ENCODE results near the gene KIAA0408.
A peak's percentile ranks its signal among the peaks of the same experiment; 100 is the strongest.

The KIAA0408 gene

GRCh38 chr6:127459231-127459641, at the start of gene KIAA0408:
KIAA0408 (minus strand) TSS chr6:127459389; CDS start chr6:127453981, 5,408 bp downstream.
- no CpG with 5 or more reads among the region's 4 CpGs for WGBS (ENCODE audit: insufficient coverage, insufficient read length)
- H3K9me3 ChIP-seq (ENCODE audit: control insufficient read depth, insufficient read depth, low read length): no peaks in the 10 kb centered on the region
- DNase-seq (ENCODE audit: low read depth, low spot score): no peak
- peaks cover 2% of the 10 kb centered on the region; the same call in 1 of the 2 replicates for H3K4me1 ChIP-seq (ENCODE audit: control insufficient read depth, insufficient read depth, low read length)
- H3K36me3 ChIP-seq (ENCODE audit: control insufficient read depth, insufficient read depth, low read length): no peaks in the 10 kb centered on the region
- H3K27ac ChIP-seq (ENCODE audit: low read length): no peak within 1 kb of the TSS
- no peak within 1 kb of the TSS for H3K4me3 ChIP-seq (ENCODE audit: low read length)
- no peaks in the 10 kb centered on the region for H3K27me3 ChIP-seq (ENCODE audit: control insufficient read depth, insufficient read depth, low read length)

GRCh38 chr6:127506894-127507293, 47.7 kb upstream of the KIAA0408 start:
- no peaks in the 10 kb centered on the region for H3K27me3 ChIP-seq (ENCODE audit: control insufficient read depth, insufficient read depth, low read length)
- H3K9me3 ChIP-seq (ENCODE audit: control insufficient read depth, insufficient read depth, low read length): no peaks in the 10 kb centered on the region
- DNase-seq (ENCODE audit: low read depth, low spot score): no peak
- no peak overlapping the region for H3K27ac ChIP-seq (ENCODE audit: low read length)
- no peaks in the 10 kb centered on the region for H3K4me1 ChIP-seq (ENCODE audit: control insufficient read depth, insufficient read depth, low read length)
- H3K4me3 ChIP-seq (ENCODE audit: low read length): no peak overlapping the region
- WGBS (ENCODE audit: insufficient coverage, insufficient read length): no CpG with 5 or more reads among the region's 1 CpG
- H3K36me3 ChIP-seq (ENCODE audit: control insufficient read depth, insufficient read depth, low read length): peaks cover 4% of the 10 kb centered on the region; the same call in 1 of the 2 replicates

GRCh38 chr6:127503022-127503421, 43.8 kb upstream of the KIAA0408 start:
- H3K36me3 ChIP-seq (ENCODE audit: control insufficient read depth, insufficient read depth, low read length): no peaks in the 10 kb centered on the region
- no peak for DNase-seq (ENCODE audit: low read depth, low spot score)
- H3K27ac ChIP-seq (ENCODE audit: low read length): no peak overlapping the region
- no peaks in the 10 kb centered on the region for H3K9me3 ChIP-seq (ENCODE audit: control insufficient read depth, insufficient read depth, low read length)
- H3K4me1 ChIP-seq (ENCODE audit: control insufficient read depth, insufficient read depth, low read length): no peaks in the 10 kb centered on the region
- H3K4me3 ChIP-seq (ENCODE audit: low read length): no peak overlapping the region
- no peaks in the 10 kb centered on the region for H3K27me3 ChIP-seq (ENCODE audit: control insufficient read depth, insufficient read depth, low read length)
- WGBS (ENCODE audit: insufficient coverage, insufficient read length): no CpG with 5 or more reads among the region's 3 CpGs

GRCh38 chr6:127497410-127497809, 38.2 kb upstream of the KIAA0408 start:
- Histone ChIP-seq H3K4me1 (ENCODE audit: control insufficient read depth, insufficient read depth, low read length) (no peaks in the 10 kb centered on the region), H3K36me3 (ENCODE audit: control insufficient read depth, insufficient read depth, low read length) (no peaks in the 10 kb centered on the region), H3K9me3 (ENCODE audit: control insufficient read depth, insufficient read depth, low read length) (no peaks in the 10 kb centered on the region), H3K4me3 (ENCODE audit: low read length) (no peak overlapping the region), H3K27me3 (ENCODE audit: control insufficient read depth, insufficient read depth, low read length) (no peaks in the 10 kb centered on the region), H3K27ac (ENCODE audit: low read length) (no peak overlapping the region)
- WGBS (ENCODE audit: insufficient coverage, insufficient read length): no CpG with 5 or more reads among the region's 1 CpG
- DNase-seq (ENCODE audit: low read depth, low spot score): no peak

GRCh38 chr6:127496471-127496870, 37.3 kb upstream of the KIAA0408 start:
- H3K4me3 ChIP-seq (ENCODE audit: low read length): no peak overlapping the region
- WGBS (ENCODE audit: insufficient coverage, insufficient read length): no CpG with 5 or more reads among the region's 1 CpG
- no peaks in the 10 kb centered on the region for H3K36me3 ChIP-seq (ENCODE audit: control insufficient read depth, insufficient read depth, low read length)
- DNase-seq (ENCODE audit: low read depth, low spot score): no peak
- H3K27ac ChIP-seq (ENCODE audit: low read length): no peak overlapping the region
- H3K9me3 ChIP-seq (ENCODE audit: control insufficient read depth, insufficient read depth, low read length): no peaks in the 10 kb centered on the region
- H3K4me1 ChIP-seq (ENCODE audit: control insufficient read depth, insufficient read depth, low read length): no peaks in the 10 kb centered on the region
- H3K27me3 ChIP-seq (ENCODE audit: control insufficient read depth, insufficient read depth, low read length): no peaks in the 10 kb centered on the region

- Histone ChIP-seq H3K36me3 (ENCODE audit: control insufficient read depth, insufficient read depth, low read length) (no peaks in the 10 kb centered on the region), H3K9me3 (ENCODE audit: control insufficient read depth, insufficient read depth, low read length) (no peaks in the 10 kb centered on the region), H3K4me1 (ENCODE audit: control insufficient read depth, insufficient read depth, low read length) (no peaks in the 10 kb centered on the region), H3K4me3 (ENCODE audit: low read length) (no peak overlapping the region), H3K27me3 (ENCODE audit: control insufficient read depth, insufficient read depth, low read length) (no peaks in the 10 kb centered on the region), H3K27ac (ENCODE audit: low read length) (no peak overlapping the region)
- DNase-seq (ENCODE audit: low read depth, low spot score): no peak
Observed at GRCh38 chr6:127494240-127494767, 35.1 kb upstream of the KIAA0408 start.

- no peak overlapping the region for H3K4me3 ChIP-seq (ENCODE audit: low read length)
- no peak overlapping the region for H3K27ac ChIP-seq (ENCODE audit: low read length)
- no peaks in the 10 kb centered on the region for H3K27me3 ChIP-seq (ENCODE audit: control insufficient read depth, insufficient read depth, low read length)
- no peak for DNase-seq (ENCODE audit: low read depth, low spot score)
- no peaks in the 10 kb centered on the region for H3K36me3 ChIP-seq (ENCODE audit: control insufficient read depth, insufficient read depth, low read length)
- H3K9me3 ChIP-seq (ENCODE audit: control insufficient read depth, insufficient read depth, low read length): no peaks in the 10 kb centered on the region
- no CpG with 5 or more reads among the region's 1 CpG for WGBS (ENCODE audit: insufficient coverage, insufficient read length)
- peaks cover 5% of the 10 kb centered on the region; the same call in 1 of the 2 replicates for H3K4me1 ChIP-seq (ENCODE audit: control insufficient read depth, insufficient read depth, low read length)
Observed at GRCh38 chr6:127489248-127489647, 30.1 kb upstream of the KIAA0408 start.

GRCh38 chr6:127486934-127487333, 27.7 kb upstream of the KIAA0408 start:
- WGBS (ENCODE audit: insufficient coverage, insufficient read length): no CpG with 5 or more reads among the region's 3 CpGs
- no peak overlapping the region for H3K4me3 ChIP-seq (ENCODE audit: low read length)
- no peaks in the 10 kb centered on the region for H3K36me3 ChIP-seq (ENCODE audit: control insufficient read depth, insufficient read depth, low read length)
- DNase-seq (ENCODE audit: low read depth, low spot score): no peak
- no peak overlapping the region for H3K27ac ChIP-seq (ENCODE audit: low read length)
- H3K4me1 ChIP-seq (ENCODE audit: control insufficient read depth, insufficient read depth, low read length): peaks cover 5% of the 10 kb centered on the region; the same call in 1 of the 2 replicates
- H3K27me3 ChIP-seq (ENCODE audit: control insufficient read depth, insufficient read depth, low read length): no peaks in the 10 kb centered on the region
- no peaks in the 10 kb centered on the region for H3K9me3 ChIP-seq (ENCODE audit: control insufficient read depth, insufficient read depth, low read length)

GRCh38 chr6:127484212-127484863, 25.1 kb upstream of the KIAA0408 start:
- Histone ChIP-seq H3K36me3 (ENCODE audit: control insufficient read depth, insufficient read depth, low read length) (no peaks in the 10 kb centered on the region), H3K4me3 (ENCODE audit: low read length) (no peak overlapping the region), H3K9me3 (ENCODE audit: control insufficient read depth, insufficient read depth, low read length) (no peaks in the 10 kb centered on the region), H3K27ac (ENCODE audit: low read length) (no peak overlapping the region), H3K27me3 (ENCODE audit: control insufficient read depth, insufficient read depth, low read length) (no peaks in the 10 kb centered on the region), H3K4me1 (ENCODE audit: control insufficient read depth, insufficient read depth, low read length) (peaks cover 6% of the 10 kb centered on the region; the same call in 1 of the 2 replicates)
- no peak for DNase-seq (ENCODE audit: low read depth, low spot score)
- WGBS (ENCODE audit: insufficient coverage, insufficient read length): no CpG with 5 or more reads among the region's 3 CpGs

- no peak overlapping the region for H3K4me3 ChIP-seq (ENCODE audit: low read length)
- H3K36me3 ChIP-seq (ENCODE audit: control insufficient read depth, insufficient read depth, low read length): no peaks in the 10 kb centered on the region
- no peaks in the 10 kb centered on the region for H3K27me3 ChIP-seq (ENCODE audit: control insufficient read depth, insufficient read depth, low read length)
- WGBS (ENCODE audit: insufficient coverage, insufficient read length): no CpG with 5 or more reads among the region's 5 CpGs
- H3K9me3 ChIP-seq (ENCODE audit: control insufficient read depth, insufficient read depth, low read length): no peaks in the 10 kb centered on the region
- peaks cover 6% of the 10 kb centered on the region; the same call in 1 of the 2 replicates for H3K4me1 ChIP-seq (ENCODE audit: control insufficient read depth, insufficient read depth, low read length)
- no peak overlapping the region for H3K27ac ChIP-seq (ENCODE audit: low read length)
- peak; percentile 68 for DNase-seq (ENCODE audit: low read depth, low spot score)
Observed at GRCh38 chr6:127483399-127484055, 24.3 kb upstream of the KIAA0408 start.
